8988T (cell line): ENCODE results near the gene PSEN1.

ENCODE experiments used
- DNase-seq: peaks from one replicate; pipeline ENCODE4 v3.0.0; 2011

The PSEN1 gene

GRCh38 chr14:73255693-73256225 lies 119.5 kb downstream of the PSEN1 start:
- no peak for DNase-seq

- DNase-seq, result no peak
Observed at GRCh38 chr14:73258076-73258475, 121.8 kb downstream of the PSEN1 start.

- no peak for DNase-seq
Observed at GRCh38 chr14:73258845-73259611, 122.7 kb downstream of the PSEN1 start.

GRCh38 chr14:73259837-73260236 lies 123.5 kb downstream of the PSEN1 start:
- no peak for DNase-seq

- DNase-seq, result no peak
Observed at GRCh38 chr14:73260574-73260973, 124.3 kb downstream of the PSEN1 start.

GRCh38 chr14:73261075-73261474 lies 124.8 kb downstream of the PSEN1 start:
- no peak for DNase-seq

GRCh38 chr14:73261520-73262426 lies 125.5 kb downstream of the PSEN1 start:
- no peak for DNase-seq

GRCh38 chr14:73262427-73263183 lies 126.3 kb downstream of the PSEN1 start:
- no peak for DNase-seq

GRCh38 chr14:73263606-73264005 lies 127.3 kb downstream of the PSEN1 start:
- no peak for DNase-seq

- no peak for DNase-seq
Observed at GRCh38 chr14:73264080-73264884, 128.0 kb downstream of the PSEN1 start.

GRCh38 chr14:73264885-73265720 lies 128.8 kb downstream of the PSEN1 start:
- no peak for DNase-seq

- no peak for DNase-seq
Observed at GRCh38 chr14:73265721-73266046, 129.4 kb downstream of the PSEN1 start.

GRCh38 chr14:73266317-73266716 lies 130.0 kb downstream of the PSEN1 start:
- DNase-seq, result no peak

GRCh38 chr14:73267474-73267873 lies 131.2 kb downstream of the PSEN1 start:
- no peak for DNase-seq

- no peak for DNase-seq
Observed at GRCh38 chr14:73269729-73270531, 133.6 kb downstream of the PSEN1 start.

- DNase-seq, result no peak
Observed at GRCh38 chr14:73272393-73272792, 136.1 kb downstream of the PSEN1 start.
